Activated CD8-positive, alpha-beta T cell treated with anti-CD3 and anti-CD28 coated beads for 36 hours (primary cell): ENCODE data around the gene PFN3. TPM values are rescaled to one million over a fixed set of nuclear protein-coding genes. Genes with fewer than 3 reads are reported as not detected.
A peak's percentile ranks its signal among the peaks of the same experiment; 100 is the strongest.

ENCODE experiments used
- ATAC-seq: fragments of 200-7000 bp; cut with Tn5 transposase; one replicate; pipeline ENCODE4 v1.10.0; 2021; ENCODE audit warnings: mild to moderate bottlenecking, moderate library complexity
- CTCF ChIA-PET: fragments of 350-600 bp; sonication (Branson Sonifier 250); formaldehyde crosslinking; loops from one replicate; lab custom pipeline; 2021; ENCODE audit warnings: antibody characterized with exemption; lab: Charles Lee
- POLR2A ChIA-PET: fragments of 350-600 bp; sonication (Branson Sonifier 250); formaldehyde crosslinking; loops from one replicate; lab custom pipeline; 2021; ENCODE audit warnings: antibody characterized with exemption; lab: Charles Lee
- DNase-seq: peaks from one replicate; pipeline ENCODE4 v3.0.0-alpha.2; 2020
- H3K27ac Mint-ChIP-seq: one replicate; pipeline ENCODE4 v1.8.0; 2021; ENCODE audit warnings: mild to moderate bottlenecking, mixed read lengths
- H3K27me3 Mint-ChIP-seq: one replicate; pipeline ENCODE4 v1.8.0; 2021; ENCODE audit warnings: mixed read lengths
- H3K36me3 Mint-ChIP-seq: one replicate; pipeline ENCODE4 v1.8.0; 2021; ENCODE audit warnings: low read depth, mixed read lengths
- H3K4me1 Mint-ChIP-seq: one replicate; pipeline ENCODE4 v1.8.0; 2021; ENCODE audit warnings: low read depth, mixed read lengths
- H3K4me3 Mint-ChIP-seq: one replicate; pipeline ENCODE4 v1.8.0; 2021; ENCODE audit warnings: mild to moderate bottlenecking, moderate library complexity, mixed read lengths
- H3K9me3 Mint-ChIP-seq: one replicate; pipeline ENCODE4 v1.8.0; 2021; ENCODE audit warnings: mixed read lengths
- CTCF ChIP-seq: fragments of 200-600 bp; IDR thresholded peaks from one replicate; pipeline ENCODE4 v1.8.0; 2022; ENCODE audit warnings: antibody characterized with exemption, mild to moderate bottlenecking
- intact Hi-C: fragments of 100-400 bp; cut with micrococcal nuclease; formaldehyde crosslinking; loops from one replicate; pipeline ENCODE4 v1.10.0; 2022
- total RNA-seq, 2 experiments: library from RNA; stranded (reverse); gene quantifications; one replicate each; pipeline ENCODE4 v1.2.3, GENCODE V29; 2021

The PFN3 gene
- total RNA-seq, 2 experiments from 2014 or later = not detected

GRCh38 chr5:177353093-177353492 lies 47.4 kb downstream of the PFN3 start:
- intact Hi-C loops = no loop called here
- Mint-ChIP-seq H3K27me3 (no peaks in the 10 kb centered on the region), H3K4me3 (no peak overlapping the region), H3K27ac (no peak overlapping the region), H3K4me1 (peaks cover 55% of the 10 kb centered on the region), H3K9me3 (peaks cover 14% of the 10 kb centered on the region), H3K36me3 (peaks cover 11% of the 10 kb centered on the region)
- ChIA-PET CTCF (interaction anchor here (1.1 to 5.3 kb wide), 7 partner anchors 8 to 45 kb away, joined by 3 to 28 read pairs (median 9); no protein-coding TSS in a partner anchor), POLR2A (interaction anchor here (1.1 to 4.2 kb wide), 4 partner anchors 40 to 101 kb away, joined by 3 to 15 read pairs (median 4); partner anchors contain the start of gene RAB24)
- no peak for ATAC-seq
- DNase-seq = no peak
- TF ChIP-seq CTCF = no peak

GRCh38 chr5:177351392-177352329 lies 48.8 kb downstream of the PFN3 start, which contains the start of gene LMAN2:
LMAN2 (minus strand) TSS chr5:177351668; CDS start chr5:177351647, 21 bp downstream.
- intact Hi-C loops = no loop called here
- ATAC-seq = peak; percentile 98
- peaks cover 18% of the 10 kb centered on the region for H3K36me3 Mint-ChIP-seq
- no peak for TF ChIP-seq CTCF
- H3K4me1 Mint-ChIP-seq = peaks cover 54% of the 10 kb centered on the region
- peaks cover 14% of the 10 kb centered on the region for H3K9me3 Mint-ChIP-seq
- H3K27me3 Mint-ChIP-seq = no peaks in the 10 kb centered on the region
- H3K27ac Mint-ChIP-seq = peak within 1 kb of the TSS; percentile 100
- peak within 1 kb of the TSS; percentile 93 for H3K4me3 Mint-ChIP-seq
- ChIA-PET CTCF (interaction anchor here (1.4 to 5.3 kb wide), 13 partner anchors 10 to 104 kb away, joined by 4 to 28 read pairs (median 8); no protein-coding TSS in a partner anchor), POLR2A (interaction anchor here (0.7 to 4.2 kb wide), 21 partner anchors 9 to 167 kb away, joined by 3 to 19 read pairs (median 4); partner anchors contain the start of genes GRK6, PRR7 and RAB24)
- DNase-seq = peak; percentile 96

- peak overlapping the region; percentile 93 for H3K4me3 Mint-ChIP-seq
- peaks cover 54% of the 10 kb centered on the region for H3K4me1 Mint-ChIP-seq
- peak overlapping the region; percentile 100 for H3K27ac Mint-ChIP-seq
- H3K9me3 Mint-ChIP-seq = peaks cover 13% of the 10 kb centered on the region
- peaks cover 20% of the 10 kb centered on the region for H3K36me3 Mint-ChIP-seq
- no peak for DNase-seq
- H3K27me3 Mint-ChIP-seq = no peaks in the 10 kb centered on the region
- no peak for ATAC-seq
- POLR2A ChIA-PET = interaction anchor here (1.0 to 4.2 kb wide), 17 partner anchors 10 to 96 kb away, joined by 3 to 19 read pairs (median 5); partner anchors contain the start of genes GRK6, PRR7 and RAB24
- intact Hi-C loops = no loop called here
- CTCF ChIA-PET = interaction anchor here (0.9 to 5.3 kb wide), 13 partner anchors 11 to 237 kb away, joined by 3 to 28 read pairs (median 7); no protein-coding TSS in a partner anchor
- TF ChIP-seq CTCF = no peak
Observed at GRCh38 chr5:177350776-177351391, 49.6 kb downstream of the PFN3 start.

Other genes with a start within 250 kb of the PFN3 start
- gene RAB24, start 96.9 kb downstream of the PFN3 start, total RNA-seq = 10 to 100 TPM; 26.6 TPM
- 100 to 1,000 TPM; 222 to 233 TPM for gene PRELID1, start 96.9 kb downstream of the PFN3 start, total RNA-seq
- 10 to 100 TPM; 19.3 to 25.1 TPM for gene MXD3, start 88.8 kb downstream of the PFN3 start, total RNA-seq
- 10 to 100 TPM; 79.9 to 87.5 TPM for gene LMAN2, start 49.0 kb downstream of the PFN3 start, total RNA-seq
- 10 to 100 TPM; 50.4 to 52.5 TPM for gene RGS14, start 42.7 kb downstream of the PFN3 start, total RNA-seq
- under 1 TPM; 0.29 to 0.43 TPM for gene SLC34A1, start 16.2 kb downstream of the PFN3 start, total RNA-seq
- gene F12, start 8.9 kb upstream of the PFN3 start, total RNA-seq = 1 to 10 TPM; 7.9 TPM
- gene GRK6, start 26.0 kb upstream of the PFN3 start, total RNA-seq = 100 to 1,000 TPM; 133 to 137 TPM
- 10 to 100 TPM; 32.6 to 36.4 TPM for gene PRR7, start 46.2 kb upstream of the PFN3 start, total RNA-seq
- gene DBN1, start 73.0 kb upstream of the PFN3 start, total RNA-seq = 100 to 1,000 TPM; 101 to 105 TPM
- gene PDLIM7, start 96.9 kb upstream of the PFN3 start, total RNA-seq = 10 to 100 TPM; 68.4 to 73.0 TPM
- 1 to 10 TPM; 7.4 to 8.0 TPM for gene DOK3, start 109.2 kb upstream of the PFN3 start, total RNA-seq
- gene DDX41, start 116.3 kb upstream of the PFN3 start, total RNA-seq = 100 to 1,000 TPM; 226 to 228 TPM
- gene FAM193B, start 153.9 kb upstream of the PFN3 start, total RNA-seq = 10 to 100 TPM; 71.4 to 76.7 TPM
- 100 to 1,000 TPM; 118 to 120 TPM for gene TMED9, start 191.5 kb upstream of the PFN3 start, total RNA-seq
- gene B4GALT7, start 199.5 kb upstream of the PFN3 start, total RNA-seq = 10 to 100 TPM; 19.3 to 21.9 TPM